Measurements from ENCODE around the gene COX19.

COX19 gene

DNA sequence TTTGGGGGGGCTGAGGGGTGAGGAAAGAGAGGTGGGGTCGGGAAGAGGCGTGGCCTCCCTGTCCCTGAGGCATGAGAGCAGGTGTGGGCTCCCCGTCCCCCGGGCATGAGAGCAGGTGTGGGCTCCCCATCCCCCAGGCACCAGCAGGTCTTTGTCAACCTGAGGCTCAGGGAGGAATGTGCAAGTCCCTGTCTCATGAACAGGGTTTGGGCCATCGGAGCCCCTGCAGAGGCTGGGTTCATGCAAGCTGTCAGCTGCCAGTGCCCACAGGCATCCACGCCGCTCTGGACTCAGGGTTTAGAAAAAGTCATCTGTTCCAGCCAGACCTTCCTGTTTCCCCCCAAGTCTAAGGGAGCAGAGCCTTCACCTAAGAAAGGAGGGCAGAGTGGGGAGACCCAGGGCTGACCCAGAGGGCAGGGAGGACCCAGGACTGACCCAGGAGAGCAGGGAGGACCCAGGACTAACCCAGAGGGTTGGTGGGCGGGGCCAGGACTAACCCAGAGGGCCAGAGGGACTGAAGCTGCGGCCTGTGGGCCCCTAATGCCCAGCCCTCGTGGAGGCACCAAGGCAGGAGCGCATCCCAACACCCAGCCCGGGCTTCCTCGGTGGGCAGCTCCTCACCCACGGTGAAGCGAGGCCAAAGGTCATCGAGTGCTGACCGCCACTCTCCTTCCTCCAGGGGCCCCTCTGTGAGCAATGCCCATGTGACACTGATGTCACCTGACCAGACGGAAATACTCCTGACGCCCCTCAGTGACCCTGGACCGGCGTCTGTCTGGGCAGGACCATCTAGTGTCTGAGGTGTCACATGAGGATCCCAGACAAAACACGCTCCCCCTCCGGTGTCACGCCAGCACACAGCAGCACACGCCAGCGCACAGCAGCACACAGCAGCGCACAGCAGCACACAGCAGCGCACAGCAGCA, 40.1 kb upstream of the COX19 start:
- DNase-seq (ENCODE audit: low read depth) = no peak
- TF ChIP-seq, protein P1, sequence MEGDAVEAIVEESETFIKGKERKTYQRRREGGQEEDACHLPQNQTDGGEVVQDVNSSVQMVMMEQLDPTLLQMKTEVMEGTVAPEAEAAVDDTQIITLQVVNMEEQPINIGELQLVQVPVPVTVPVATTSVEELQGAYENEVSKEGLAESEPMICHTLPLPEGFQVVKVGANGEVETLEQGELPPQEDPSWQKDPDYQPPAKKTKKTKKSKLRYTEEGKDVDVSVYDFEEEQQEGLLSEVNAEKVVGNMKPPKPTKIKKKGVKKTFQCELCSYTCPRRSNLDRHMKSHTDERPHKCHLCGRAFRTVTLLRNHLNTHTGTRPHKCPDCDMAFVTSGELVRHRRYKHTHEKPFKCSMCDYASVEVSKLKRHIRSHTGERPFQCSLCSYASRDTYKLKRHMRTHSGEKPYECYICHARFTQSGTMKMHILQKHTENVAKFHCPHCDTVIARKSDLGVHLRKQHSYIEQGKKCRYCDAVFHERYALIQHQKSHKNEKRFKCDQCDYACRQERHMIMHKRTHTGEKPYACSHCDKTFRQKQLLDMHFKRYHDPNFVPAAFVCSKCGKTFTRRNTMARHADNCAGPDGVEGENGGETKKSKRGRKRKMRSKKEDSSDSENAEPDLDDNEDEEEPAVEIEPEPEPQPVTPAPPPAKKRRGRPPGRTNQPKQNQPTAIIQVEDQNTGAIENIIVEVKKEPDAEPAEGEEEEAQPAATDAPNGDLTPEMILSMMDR (IDR thresholded peaks at IDR 0.05; ENCODE audit: control insufficient read depth, extremely low read depth, insufficient read depth) = no peak
- H3K4me3 ChIP-seq (ENCODE audit: low read depth, low read length) = no peak overlapping the region

GRCh38 chr7:1014681-1015080, 39.3 kb upstream of the COX19 start:
- TF ChIP-seq, protein P1 (IDR thresholded peaks at IDR 0.05; ENCODE audit: control insufficient read depth, extremely low read depth, insufficient read depth) = no peak
- no peak overlapping the region for H3K4me3 ChIP-seq (ENCODE audit: low read depth, low read length)
- no peak for DNase-seq (ENCODE audit: low read depth)

DNA sequence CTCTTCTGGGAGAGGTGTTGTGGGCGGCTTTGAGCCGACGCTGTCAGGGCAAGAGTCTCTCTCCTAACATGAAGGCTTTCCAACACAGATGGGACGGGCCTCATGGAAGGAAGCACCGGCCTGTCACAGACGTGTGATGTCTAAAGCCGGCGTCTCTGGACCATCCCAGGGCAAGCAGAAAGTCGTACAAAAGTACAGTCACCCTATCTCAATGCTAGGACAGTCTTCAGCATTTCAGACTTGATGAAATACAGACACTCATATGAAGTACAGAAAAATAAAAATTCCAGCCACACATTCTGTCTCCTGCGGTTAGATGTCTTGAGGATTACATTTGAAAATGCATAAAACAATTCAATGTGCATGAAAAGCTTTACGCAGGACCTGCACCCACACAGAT, 38.2 kb upstream of the COX19 start:
- TF ChIP-seq, protein P1 (IDR thresholded peaks at IDR 0.05; ENCODE audit: control insufficient read depth, extremely low read depth, insufficient read depth) = no peak
- no peak overlapping the region for H3K4me3 ChIP-seq (ENCODE audit: low read depth, low read length)
- DNase-seq (ENCODE audit: low read depth) = no peak

- H3K4me3 ChIP-seq (ENCODE audit: low read depth, low read length) = no peak overlapping the region
- TF ChIP-seq, protein P1 (IDR thresholded peaks at IDR 0.05; ENCODE audit: control insufficient read depth, extremely low read depth, insufficient read depth) = no peak
- DNase-seq (ENCODE audit: low read depth) = no peak
Measured at GRCh38 chr7:1012716-1013095, 37.4 kb upstream of the COX19 start.

- DNase-seq (ENCODE audit: low read depth) = no peak
- TF ChIP-seq, protein P1 (IDR thresholded peaks at IDR 0.05; ENCODE audit: control insufficient read depth, extremely low read depth, insufficient read depth) = no peak
- no peak overlapping the region for H3K4me3 ChIP-seq (ENCODE audit: low read depth, low read length)
Measured at GRCh38 chr7:1012004-1012715, 36.8 kb upstream of the COX19 start.

- DNase-seq (ENCODE audit: low read depth) = no peak
- no peak overlapping the region for H3K4me3 ChIP-seq (ENCODE audit: low read depth, low read length)
- TF ChIP-seq, protein P1 (IDR thresholded peaks at IDR 0.05; ENCODE audit: control insufficient read depth, extremely low read depth, insufficient read depth) = no peak
Measured at GRCh38 chr7:1011297-1012003, 36.1 kb upstream of the COX19 start.
